HPDE6-E6E7 (cell line): ENCODE measurements around the gene KLHL22.
"Not testable (repeated sequence)": the region's sequence is repeated elsewhere in the genome, so short reads cannot be mapped to it uniquely, and the experiment has no call there.

Experiments used
- DNase-seq: peaks from one replicate; pipeline ENCODE4 v3.0.0; 2011; ENCODE audit warnings: missing footprints; ENCODE audit errors: extremely low spot score

KLHL22 gene

DNA sequence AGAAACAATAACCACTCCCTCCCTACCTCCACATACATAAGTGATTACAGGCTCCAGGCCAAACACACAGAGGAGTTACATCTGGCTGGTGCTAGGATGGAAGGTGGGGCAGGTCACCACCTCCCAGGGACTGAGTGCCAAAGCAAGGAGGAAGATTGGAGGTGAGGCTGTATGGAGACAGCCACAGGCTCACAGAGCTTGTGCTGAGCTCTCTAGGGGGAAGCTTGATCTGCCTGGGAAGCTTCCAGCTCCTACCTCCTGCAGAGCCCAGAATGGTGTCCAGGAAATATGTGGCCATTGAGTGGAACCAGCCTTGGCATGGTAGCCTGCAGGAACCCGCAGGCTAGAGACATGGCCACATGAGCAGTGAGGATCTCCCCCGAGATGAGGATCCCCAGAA lies 8.2 kb upstream of the KLHL22 start:
- no peak for DNase-seq

DNA sequence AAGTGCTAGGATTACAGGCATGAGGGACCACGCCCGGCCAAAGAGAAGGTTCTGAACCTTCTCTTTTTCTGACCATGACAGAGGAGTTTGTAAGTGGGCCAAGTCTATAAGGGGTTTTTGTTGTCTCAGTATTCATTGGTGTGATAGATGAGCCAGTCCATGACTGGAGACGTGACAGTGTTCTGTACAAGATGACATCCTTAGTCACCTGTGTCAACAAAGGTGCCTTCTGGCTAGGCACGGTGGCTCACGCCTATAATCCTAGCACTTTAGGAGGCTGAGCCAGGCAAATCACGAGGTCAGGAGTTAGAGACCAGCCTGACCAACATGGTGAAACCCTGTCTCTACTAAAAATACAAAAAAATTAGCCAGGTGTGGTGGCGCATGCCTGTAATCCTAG lies 4.2 kb upstream of the KLHL22 start:
- no peak for DNase-seq

DNA sequence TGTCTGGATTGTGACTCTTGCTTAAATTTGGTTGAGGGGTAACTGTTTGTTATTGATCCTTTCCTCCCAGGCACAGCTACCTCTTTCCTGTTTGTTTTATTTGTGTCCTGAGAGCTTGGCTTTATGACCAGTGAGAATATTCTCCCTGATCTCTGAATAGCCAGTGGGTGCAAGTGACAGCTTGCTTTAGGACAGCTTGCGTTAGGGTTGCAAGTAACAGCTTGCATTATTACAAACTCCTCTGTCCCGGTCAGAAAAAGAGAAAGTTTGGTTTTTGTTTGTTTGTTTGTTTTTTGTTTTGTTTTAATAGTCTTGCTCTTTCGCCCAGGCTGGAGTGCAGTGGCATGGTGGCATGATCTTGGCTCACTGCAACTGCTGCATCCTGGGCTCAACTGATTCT lies 3.3 kb upstream of the KLHL22 start:
- DNase-seq, result no peak

DNA sequence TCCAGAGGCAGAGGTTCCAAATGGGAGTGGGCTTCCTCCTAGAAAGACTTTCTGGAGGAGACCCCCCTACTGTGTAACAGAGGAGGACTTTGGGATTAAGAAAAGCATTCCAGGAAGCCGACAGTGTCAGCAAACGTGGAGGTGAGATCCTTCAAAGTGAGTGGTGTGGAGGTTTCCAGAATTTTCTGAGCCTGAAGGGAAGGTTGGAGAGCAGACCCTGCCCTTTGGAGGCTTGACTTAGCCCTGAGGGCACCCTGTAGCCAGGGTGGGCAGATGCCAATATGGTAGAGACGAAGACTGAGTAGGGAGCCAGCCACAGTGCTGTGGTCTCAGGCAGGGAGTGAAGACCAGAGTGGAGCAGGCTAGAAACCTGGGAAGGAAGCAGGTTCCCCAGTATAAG lies 1.8 kb upstream of the KLHL22 start:
- DNase-seq, result no peak

DNA sequence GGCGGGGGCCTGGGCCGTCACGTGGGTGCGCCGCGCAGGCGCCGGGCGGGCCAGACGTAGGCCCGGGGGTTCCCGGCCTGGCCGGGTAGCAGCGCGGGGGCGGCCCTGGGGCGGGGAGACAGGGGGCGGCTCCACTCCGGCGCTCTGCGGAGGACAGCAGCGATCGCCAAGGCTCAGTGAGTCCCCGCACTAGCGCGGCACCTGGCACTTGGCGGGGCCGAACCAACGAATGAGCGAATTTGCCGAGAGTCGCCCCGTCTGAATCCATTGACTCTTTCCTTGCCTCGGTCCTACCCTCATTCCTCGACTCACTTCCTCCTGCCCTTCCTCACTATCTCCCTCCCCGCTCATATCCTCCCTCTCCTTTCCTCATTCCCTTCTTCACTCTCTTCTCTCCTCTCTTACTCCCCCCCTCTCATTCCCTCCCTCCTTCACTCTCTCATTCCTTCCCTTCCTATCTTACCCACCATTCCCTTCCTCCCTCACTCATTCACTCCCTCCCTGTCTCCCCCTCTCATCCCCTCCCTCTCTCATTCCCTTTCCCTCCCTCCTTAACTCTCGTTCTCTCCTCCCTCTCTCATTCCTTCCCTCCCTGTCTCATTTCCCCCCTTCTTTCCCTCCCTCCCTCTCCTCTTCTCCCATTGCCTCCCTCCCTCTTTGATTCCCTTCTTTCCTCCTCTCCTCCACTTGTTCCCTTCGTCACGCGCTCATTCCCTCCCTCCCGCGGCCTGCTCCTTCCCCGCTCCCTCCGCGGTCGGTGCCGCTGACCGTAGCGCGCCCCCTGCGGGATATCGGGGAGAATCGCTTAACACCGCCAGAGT lies 476 bp upstream of the KLHL22 start:
- peak; percentile 95 for DNase-seq

DNA sequence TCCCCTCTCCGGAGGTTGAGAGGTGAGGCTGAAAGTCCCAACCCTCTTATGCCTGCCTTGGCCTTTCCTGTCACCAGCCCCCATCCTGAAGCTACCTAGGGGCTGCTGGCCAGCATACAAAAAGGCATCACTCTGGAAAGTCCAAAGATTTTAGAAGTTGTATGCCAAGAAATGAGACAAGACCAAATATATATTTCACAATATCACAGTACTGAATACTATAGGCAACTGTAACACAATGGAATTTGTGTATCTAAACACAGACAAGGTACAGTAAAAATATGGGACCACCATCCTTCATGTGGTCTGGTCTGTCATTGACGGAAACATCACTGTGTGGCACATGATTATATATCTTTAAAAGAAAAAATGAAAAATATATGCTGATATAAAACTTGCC lies 4.2 kb downstream of the KLHL22 start:
- DNase-seq, result no peak

DNA sequence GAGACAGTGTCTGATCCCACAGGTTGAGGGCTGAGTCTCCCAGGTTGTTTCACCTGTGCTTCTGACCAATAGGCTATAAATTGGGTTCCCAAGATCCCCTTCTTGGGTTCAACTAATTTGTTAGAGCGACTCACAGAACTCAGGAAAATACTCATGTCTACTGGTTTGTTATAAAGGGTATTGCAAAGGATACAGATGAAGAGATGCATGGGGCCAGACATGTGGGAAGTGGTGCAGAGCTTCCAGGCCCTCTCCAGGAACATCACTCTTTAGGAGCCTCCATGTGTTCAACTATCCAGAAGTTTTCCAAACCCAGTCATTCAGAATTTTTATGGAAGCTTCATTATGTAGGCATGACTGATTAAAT lies 4.7 kb downstream of the KLHL22 start:
- DNase-seq, result no peak

DNA sequence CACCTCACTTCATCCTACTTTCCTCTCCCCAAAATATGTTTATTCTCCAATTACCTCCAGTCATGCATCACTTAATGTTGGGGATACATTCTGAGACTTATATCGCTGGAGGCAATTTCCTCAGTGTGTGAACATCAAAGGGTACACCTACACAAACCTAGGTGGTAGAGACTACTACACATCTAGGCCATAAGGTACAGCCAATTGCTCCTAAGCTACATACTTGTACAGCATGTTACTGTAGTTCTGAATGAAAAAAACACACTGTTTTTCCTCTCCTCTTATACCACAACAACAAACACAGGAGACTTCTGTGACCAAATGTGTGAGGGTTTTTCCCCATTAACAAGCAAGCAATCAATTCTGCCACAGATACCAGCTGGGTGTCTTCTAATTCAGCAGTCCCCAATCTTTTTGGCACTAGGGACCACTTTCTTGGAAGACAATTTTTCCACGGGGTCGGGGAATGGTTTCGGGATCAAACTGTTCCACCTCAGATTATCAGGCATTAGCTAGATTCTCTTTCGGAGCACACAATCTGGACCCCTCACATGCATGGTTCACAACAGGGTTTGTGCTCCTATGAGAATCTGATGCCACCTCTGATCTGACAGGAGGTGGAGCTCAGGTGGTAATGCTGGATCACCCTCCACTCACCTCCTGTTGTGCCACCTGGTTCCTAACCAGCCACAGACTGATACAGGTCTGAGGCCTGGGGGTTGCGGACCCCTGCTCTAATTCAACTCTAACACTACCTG lies 5.2 kb downstream of the KLHL22 start:
- no peak for DNase-seq

DNA sequence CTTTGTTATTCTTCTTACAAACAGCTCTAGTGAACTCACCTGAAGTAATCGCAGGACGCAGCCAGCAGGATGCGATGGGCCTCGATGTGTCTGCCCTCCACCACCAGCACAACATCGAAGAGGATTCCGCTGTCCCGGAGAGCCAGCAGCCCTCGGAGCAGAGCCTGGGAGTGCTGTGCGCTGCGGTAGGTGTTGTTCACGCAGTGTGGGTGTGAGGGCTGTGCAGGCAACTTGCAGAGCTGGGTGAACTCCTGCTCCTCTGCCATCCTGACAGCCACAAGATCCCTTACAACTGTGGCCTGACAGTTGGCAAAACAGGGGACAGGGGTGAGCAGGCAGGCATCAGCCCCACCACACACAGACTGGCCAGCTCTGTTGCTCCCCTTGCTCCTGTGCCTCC lies 6.6 kb downstream of the KLHL22 start:
- DNase-seq, result no peak

DNA sequence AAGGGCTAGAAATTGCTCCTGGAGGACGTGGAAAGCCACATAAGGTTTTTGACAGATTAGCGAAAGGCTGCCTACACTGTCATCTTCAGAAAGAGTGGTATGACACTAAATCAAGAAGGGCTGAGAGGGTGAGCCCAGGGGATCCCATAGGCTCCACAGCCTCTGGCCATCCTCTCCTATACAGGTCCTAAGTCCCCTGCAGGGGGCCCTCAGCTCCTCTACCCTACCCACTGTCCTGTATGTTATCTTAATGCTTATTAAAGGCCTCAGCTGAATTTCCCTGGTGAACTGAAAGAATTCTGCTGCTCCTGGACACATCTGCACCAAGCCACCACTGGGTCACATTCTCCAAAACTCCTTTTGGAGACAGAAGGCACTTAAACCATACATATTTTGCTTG lies 7.9 kb downstream of the KLHL22 start:
- no peak for DNase-seq

DNA sequence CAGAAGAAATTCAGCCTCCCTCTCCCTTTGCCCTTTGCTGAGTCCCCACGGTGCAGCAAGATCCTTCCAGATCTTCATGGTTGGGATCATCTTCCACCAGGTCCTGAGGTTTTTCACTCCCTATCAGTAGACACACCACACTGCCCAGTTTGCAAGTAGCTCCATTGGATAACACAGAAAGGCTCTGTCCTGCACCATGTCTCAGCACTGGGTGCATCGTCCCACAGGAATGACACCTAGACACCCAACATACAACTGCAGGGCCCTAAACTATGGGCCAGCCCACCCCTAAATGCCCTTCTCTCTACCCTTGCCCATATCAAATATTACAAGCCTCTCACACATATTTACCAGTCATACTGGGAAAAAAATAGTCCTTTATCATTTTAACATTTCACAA lies 9.4 kb downstream of the KLHL22 start:
- DNase-seq, result no peak

DNA sequence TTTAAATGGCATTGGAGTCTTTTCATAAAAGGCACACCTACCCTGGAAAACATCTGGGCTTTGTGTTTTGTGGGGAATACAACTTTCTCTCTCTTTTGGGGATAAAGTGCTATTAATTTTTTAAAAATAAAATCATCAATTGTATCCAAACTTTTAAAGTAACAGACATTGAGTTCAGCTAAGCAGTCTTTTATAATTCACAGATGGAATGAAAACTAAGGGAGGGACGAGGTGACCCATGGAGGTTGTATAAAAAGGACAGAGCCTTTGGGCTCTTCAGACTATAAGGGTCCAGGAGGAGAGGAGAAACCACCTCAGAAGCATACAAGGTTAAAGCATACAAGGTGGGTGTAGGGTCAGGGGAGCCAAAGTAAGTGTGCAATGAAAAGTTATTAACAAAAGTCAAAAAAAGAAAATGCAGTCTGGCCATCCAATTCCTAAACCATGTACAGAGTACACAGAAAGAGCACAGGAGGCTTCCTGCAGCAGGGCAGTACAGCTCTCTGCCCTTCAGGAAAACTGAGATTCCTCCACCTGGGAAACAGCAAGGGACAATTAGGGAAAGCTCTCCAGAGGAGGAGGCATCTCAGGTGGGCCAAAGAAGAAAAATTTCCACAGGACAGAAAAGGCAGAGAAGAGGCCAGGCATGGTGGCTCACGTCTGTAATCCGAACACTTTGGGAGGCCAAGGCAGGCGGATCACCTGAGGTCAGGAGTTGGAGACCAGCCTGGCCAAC lies 10.5 kb downstream of the KLHL22 start:
- no peak for DNase-seq

DNA sequence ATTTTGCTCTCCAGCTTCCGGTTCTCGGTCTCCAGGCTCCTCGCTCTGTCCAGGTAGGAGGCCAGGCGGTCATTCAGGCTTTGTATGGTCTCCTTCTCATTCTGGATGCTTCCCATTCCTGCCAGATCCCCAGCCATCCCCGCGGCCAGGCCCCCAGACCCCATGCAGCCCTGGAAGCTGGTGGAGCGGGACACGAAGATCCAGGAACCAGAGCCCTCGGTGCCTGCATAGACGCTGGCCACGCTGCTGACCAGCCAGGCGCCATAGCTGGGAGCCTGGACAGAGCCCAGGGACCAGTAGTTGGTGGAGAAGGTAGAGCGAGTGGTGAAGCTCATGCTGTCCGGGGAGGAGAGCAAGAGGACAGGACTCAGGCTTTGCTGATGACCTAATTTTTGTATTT lies 11.8 kb downstream of the KLHL22 start:
- no peak for DNase-seq

DNA sequence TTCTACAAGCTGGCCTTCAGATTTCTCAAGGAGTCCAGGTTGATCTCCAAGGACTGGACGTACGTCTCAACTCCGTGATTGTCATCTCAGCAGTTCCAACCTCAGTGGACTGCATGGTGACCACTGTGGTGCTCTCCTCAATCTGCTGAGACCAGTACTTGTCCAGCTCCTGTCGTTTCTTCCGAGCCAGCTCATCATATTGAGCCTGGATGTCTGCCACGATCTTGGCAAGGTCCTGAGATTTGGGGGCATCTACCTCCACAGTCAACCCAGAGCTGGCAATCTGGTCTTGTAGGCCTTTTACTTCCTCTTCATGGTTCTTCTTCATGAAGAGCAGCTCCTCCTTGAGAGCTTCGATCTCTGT lies 12.5 kb downstream of the KLHL22 start:
- DNase-seq, result not testable (repeated sequence)

DNA sequence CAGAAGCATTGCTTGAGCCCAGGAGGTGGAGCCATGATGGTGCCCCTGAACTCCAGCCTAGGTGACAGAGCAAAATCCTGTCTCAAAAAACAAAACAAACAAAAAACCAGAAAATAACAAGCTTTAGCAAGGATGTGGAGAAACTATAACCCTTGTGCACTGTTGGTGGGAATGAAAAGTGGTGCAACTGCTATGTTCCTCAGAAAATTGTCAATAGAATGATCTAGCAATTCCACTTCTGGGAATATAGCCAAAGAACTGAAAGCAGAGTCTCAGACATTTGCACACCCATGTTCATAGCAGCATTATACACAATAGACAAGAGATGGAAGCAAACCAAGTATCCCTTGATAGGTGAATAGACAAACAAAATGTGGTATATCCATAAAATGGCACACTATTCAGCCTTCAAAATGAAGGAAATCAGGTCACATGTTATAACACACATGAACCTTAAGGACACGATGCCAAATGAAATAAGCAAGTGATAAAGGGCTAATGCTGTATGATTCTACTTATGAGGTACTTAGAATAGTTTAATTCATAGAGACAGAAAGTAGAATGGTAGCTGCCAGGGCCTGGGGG lies 15.9 kb downstream of the KLHL22 start:
- no peak for DNase-seq

DNA sequence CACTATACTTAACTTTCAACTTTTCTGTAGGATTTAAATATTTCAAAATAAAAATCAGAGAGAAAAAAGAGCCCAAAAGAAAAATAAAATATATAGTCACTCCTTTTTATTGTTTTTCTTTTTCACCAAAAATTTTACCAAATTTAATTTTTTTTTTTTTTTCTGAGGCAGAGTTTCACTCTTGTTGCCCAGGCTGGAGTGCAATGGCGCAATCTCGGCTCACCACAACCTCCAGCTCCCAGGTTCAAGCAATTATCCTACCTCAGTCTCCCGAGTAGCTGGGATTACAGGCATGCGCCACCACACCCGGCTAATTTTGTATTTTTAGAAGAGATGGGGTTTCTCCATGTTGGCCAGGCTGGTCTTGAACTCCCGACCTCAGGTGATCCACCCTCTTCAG lies 17.5 kb downstream of the KLHL22 start:
- DNase-seq, result not testable (repeated sequence)

DNA sequence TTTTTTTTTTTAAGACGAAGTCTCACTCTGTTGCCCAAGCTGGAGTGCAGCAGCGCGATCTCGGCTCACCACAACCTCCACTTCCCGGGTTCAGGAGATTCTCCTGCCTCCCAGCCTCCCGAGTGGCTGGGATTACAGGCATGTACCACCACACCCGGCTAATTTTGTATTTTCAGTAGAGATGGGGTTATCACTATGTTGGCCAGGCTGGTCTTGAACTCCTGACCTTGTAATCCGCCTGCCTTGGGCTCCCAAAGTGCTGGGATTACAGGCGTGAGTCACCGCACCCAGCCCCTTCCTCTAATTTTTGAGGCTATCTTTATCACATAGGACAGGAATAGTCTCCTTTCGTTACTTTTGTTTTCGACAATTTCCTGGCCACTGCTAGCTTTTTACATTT lies 20.0 kb downstream of the KLHL22 start:
- not testable (repeated sequence) for DNase-seq

DNA sequence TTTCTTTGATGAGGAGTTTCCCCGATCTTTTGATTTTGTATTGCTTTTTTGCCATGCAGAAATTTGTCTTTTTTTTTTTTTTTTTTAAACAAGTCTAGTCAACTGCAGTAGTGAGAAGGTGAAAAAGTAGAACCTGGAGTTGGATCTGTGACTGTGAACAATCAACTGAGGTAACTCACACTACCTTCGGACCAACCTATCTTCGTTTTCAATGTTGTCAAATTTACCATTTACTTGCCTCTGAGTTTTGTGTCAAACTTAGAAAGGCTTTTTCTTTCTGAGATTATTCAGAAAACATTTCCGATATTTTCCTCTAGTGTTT lies 20.5 kb downstream of the KLHL22 start:
- DNase-seq, result no peak

DNA sequence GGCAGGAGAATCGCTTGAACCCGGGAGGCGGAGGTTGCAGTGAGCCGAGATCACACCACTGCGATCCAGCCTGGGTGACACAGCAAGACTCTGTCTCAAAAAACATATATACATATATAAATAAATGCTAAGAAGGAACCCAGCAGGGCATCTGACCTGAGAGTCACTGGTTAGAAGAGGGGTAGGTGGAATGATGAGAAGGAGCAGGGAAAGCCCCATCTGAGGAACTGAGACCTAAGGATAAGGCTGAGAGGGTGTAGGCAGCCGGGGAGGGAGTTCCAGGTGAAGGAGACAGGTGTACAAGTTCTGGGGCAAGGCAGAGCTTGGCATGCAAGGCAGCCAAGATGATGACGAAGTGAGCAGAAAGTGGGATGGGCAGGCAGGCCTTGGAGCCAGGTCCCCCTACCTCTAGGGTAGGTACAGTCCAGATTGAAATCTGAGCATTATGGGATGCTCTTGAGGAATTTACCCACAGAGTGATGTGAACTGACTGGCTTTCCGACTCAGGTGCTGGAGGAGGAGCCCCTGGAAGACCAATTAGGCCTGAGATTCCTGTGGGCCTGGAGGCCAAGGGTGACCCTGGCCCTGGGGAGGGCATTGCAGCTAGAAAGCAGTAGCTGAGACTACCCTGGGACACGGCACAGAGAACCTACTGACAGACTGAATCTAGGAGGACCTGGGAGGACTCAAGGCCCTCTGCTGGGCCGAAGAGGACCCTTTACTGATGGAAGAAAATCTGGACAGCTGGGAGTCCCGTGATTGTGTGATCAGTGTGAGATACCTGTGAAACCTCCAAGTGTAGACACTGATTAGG lies 22.8 kb downstream of the KLHL22 start:
- no peak for DNase-seq

DNA sequence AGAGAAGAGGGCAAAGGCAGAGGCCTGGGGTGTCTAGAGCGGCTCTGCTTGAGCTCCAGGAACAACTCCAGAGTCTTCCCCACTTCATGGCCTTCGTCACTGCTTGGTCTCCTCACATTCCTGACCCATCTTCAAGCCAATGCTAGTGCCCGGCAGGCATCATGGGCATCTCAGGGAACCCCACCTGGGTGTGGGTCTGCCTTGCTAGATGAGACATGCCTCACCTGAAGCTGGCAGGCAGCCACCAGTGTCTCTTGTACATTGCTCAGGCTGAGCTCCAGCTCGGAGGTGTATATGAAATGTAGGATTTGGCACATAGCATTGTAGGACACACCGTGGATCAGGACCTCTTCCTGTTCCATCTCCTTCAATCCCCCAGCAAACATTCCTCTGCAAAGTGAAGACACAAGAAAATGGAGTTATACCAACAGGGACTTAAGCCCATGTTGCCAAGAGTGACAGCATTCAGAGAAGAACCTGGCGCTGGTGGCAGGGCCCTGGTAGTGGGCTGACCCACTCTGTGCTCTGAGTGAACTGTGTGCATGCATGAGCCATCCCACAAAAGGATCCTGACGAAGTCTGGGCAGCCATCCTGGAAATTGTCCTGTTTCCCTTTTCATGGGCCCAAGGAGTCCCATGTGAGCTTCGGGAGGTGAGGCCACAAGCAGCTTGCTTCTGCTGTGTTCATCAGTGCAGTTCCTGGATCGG lies 24.3 kb downstream of the KLHL22 start:
- no peak for DNase-seq

DNA sequence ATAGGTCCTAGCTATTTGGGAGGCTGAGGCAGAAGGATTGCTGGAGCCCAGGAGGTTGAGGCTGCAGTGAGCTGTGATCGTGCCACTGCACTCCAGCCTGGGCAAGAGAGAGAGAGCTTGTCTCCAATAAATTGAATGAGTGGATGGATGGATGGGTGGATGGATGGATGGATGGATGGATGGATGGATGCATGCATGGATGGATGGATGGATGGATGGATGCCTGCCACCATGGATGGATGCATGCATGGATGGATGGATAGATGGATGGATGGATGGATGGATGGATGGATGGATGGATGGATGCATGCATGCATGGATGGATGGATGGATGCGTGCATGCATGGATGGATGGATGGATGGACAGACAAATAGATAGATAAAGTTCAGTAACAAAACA lies 25.1 kb downstream of the KLHL22 start:
- DNase-seq, result not testable (repeated sequence)
